H1 (cell line): ENCODE measurements around the gene NUP205. TPM values are rescaled to one million over a fixed set of nuclear protein-coding genes. Genes with fewer than 3 reads are reported as not detected.

Source experiments
- BACH1 ChIP-seq: IDR thresholded peaks from 2 replicates; pipeline ENCODE4 v1.6.1; 2012; ENCODE audit warnings: low read length, improper control_type of control experiment
- CBX8 ChIP-seq: fragments of 300-800, 300-1000 bp; sonication (generic); IDR thresholded peaks from 2 replicates; pipeline ENCODE4 v1.7.1; 2016; ENCODE audit warnings: low read depth, low read length, borderline replicate concordance
- CHD7 ChIP-seq: fragments of 300-600 bp; sonication (generic); IDR thresholded peaks from 2 replicates; pipeline ENCODE4 v1.7.1; 2012; ENCODE audit warnings: low read length, moderate library complexity, mild to moderate bottlenecking, inconsistent platforms; ENCODE audit not compliant: insufficient replicate concordance
- EP300 ChIP-seq, 2 experiments: IDR thresholded peaks; 1 replicate in 1 of 2; 2 replicates in 1 of 2; pipeline ENCODE4 v1.6.1; 2011 to 2012; ENCODE audit warnings: low read depth in 2 of 2, low read length in 2 of 2, mild to moderate bottlenecking in 2 of 2, borderline replicate concordance in 1 of 2, inconsistent platforms in 1 of 2, moderate library complexity in 1 of 2
- GABPA ChIP-seq: IDR thresholded peaks from 2 replicates; pipeline ENCODE4 v1.6.1; 2011; ENCODE audit warnings: mild to moderate bottlenecking, low read length, moderate library complexity, borderline replicate concordance; ENCODE audit not compliant: insufficient read depth
- RBBP5 ChIP-seq: IDR thresholded peaks from 2 replicates; pipeline ENCODE4 v1.7.1; 2012; ENCODE audit warnings: low read depth, mild to moderate bottlenecking, inconsistent platforms, low read length, moderate library complexity, borderline replicate concordance
- RFX5 ChIP-seq: IDR thresholded peaks from 2 replicates; pipeline ENCODE4 v1.6.1; 2011; ENCODE audit warnings: low read depth, low read length, improper control_type of control experiment, borderline replicate concordance
- RNF2 ChIP-seq: fragments of 200-900, 300-1000 bp; sonication (generic); IDR thresholded peaks from 2 replicates; pipeline ENCODE4 v1.7.1; 2016; ENCODE audit warnings: borderline replicate concordance, low read depth, mild to moderate bottlenecking, antibody characterized with exemption, low read length; ENCODE audit not compliant: poor library complexity, severe bottlenecking; ENCODE audit errors: missing control alignments
- USF2 ChIP-seq: IDR thresholded peaks from 2 replicates; pipeline ENCODE4 v1.6.1; 2011; ENCODE audit warnings: low read length, improper control_type of control experiment
- YY1 ChIP-seq: IDR thresholded peaks from 2 replicates; pipeline ENCODE4 v1.6.1; 2011; ENCODE audit warnings: low read depth, mild to moderate bottlenecking, low read length
- polyA plus RNA-seq, 7 experiments: library from polyadenylated mRNA; depleted of rRNA in 3 of 7; stranded (reverse) in 5 of 7; unstranded in 2 of 7; fragments of >200 nt in 5 of 7; fragments of 200-250 nt in 2 of 7; gene quantifications; 1 replicate in 5 of 7; 2 replicates in 1 of 7; 4 replicates in 1 of 7; pipeline versions ENCODE4 v1.2.1 to v1.2.3, GENCODE V29; 2011 to 2013; ENCODE audit warnings: missing spikeins in 2 of 7, mixed read lengths in 2 of 7
- total RNA-seq: library from RNA; stranded (reverse); fragmentation: NEBNext Ultra II Directional; extraction: Animal tissue kit (Norgen Biotek cat#: 25700); gene quantifications from 2 replicates; pipeline ENCODE4 v1.2.1, GENCODE V29; 2021

Gene NUP205
- total and polyA plus RNA-seq, 2 of the 8 experiments (the other 6 are each of a cell fraction or from before 2014, with no cell fraction given): 148 to 216 TPM

GRCh38 chr7:135644729-135645128 is 87.0 kb downstream of the NUP205 start (continued):
- TF ChIP-seq CHD7: no peak
- no peak for TF ChIP-seq YY1
- TF ChIP-seq USF2: no peak
- TF ChIP-seq RNF2: no peak
- no peak for TF ChIP-seq BACH1
- no peak for TF ChIP-seq GABPA
- no peak for TF ChIP-seq RFX5
- TF ChIP-seq CBX8: no peak
- no peak for TF ChIP-seq EP300 (IDR thresholded peaks at IDR 0.05; ENCODE audit: borderline replicate concordance in 1 of 2, low read depth in 2 of 2, low read length in 2 of 2)
- TF ChIP-seq RBBP5: no peak
